ENCODE measurements around the gene CTBP2. TPM values are rescaled to one million over a fixed set of nuclear protein-coding genes. Genes with fewer than 3 reads are reported as not detected.

CTBP2 gene
- total RNA-seq, 1 donor from 2014 or later = 73.0 TPM

- H3K4me3 ChIP-seq = no peak overlapping the region
- no peaks in the 10 kb centered on the region for H3K9me3 ChIP-seq
- TF ChIP-seq CTCF (IDR thresholded peaks at IDR 0.05) = no peak
- DNase-seq (peak; percentile 48), ATAC-seq (peak; percentile 18 to 26)
- H3K4me1 ChIP-seq = peaks cover 41% of the 10 kb centered on the region
- H3K27me3 ChIP-seq (ENCODE audit: low read depth) = no peaks in the 10 kb centered on the region
- H3K36me3 ChIP-seq = peaks cover 89% of the 10 kb centered on the region
- H3K27ac ChIP-seq = peak overlapping the region; percentile 44
- intact Hi-C loops (cut with DNase I) = no loop called here
Measured at GRCh38 chr10:124999433-125000365, 160.7 kb downstream of the CTBP2 start.

- peak; percentile 31 for DNase-seq
- TF ChIP-seq CTCF (IDR thresholded peaks at IDR 0.05) = no peak
Measured at GRCh38 chr10:124998624-124999291, 161.6 kb downstream of the CTBP2 start.

GRCh38 chr10:124997771-124998623, 162.4 kb downstream of the CTBP2 start:
- Histone ChIP-seq H3K36me3 (peaks cover 92% of the 10 kb centered on the region), H3K4me3 (no peak overlapping the region), H3K9me3 (no peaks in the 10 kb centered on the region), H3K4me1 (peaks cover 41% of the 10 kb centered on the region), H3K27ac (no peak overlapping the region), H3K27me3 (ENCODE audit: low read depth) (no peaks in the 10 kb centered on the region)
- ATAC-seq (no peak), DNase-seq (peak; percentile 37)
- intact Hi-C loops (cut with DNase I) = no loop called here
- TF ChIP-seq CTCF (IDR thresholded peaks at IDR 0.05) = no peak

More at GRCh38 chr10:124998624-124999291, 161.6 kb downstream of the CTBP2 start:
- Histone ChIP-seq H3K27ac (peak overlapping the region; percentile 44), H3K27me3 (ENCODE audit: low read depth) (no peaks in the 10 kb centered on the region), H3K4me3 (no peak overlapping the region), H3K9me3 (no peaks in the 10 kb centered on the region), H3K36me3 (peaks cover 92% of the 10 kb centered on the region), H3K4me1 (peaks cover 41% of the 10 kb centered on the region)
- no peak for ATAC-seq
- intact Hi-C loops (cut with DNase I) = no loop called here

GRCh38 chr10:124997306-124997705, 163.1 kb downstream of the CTBP2 start:
- H3K27ac ChIP-seq = no peak overlapping the region
- no peaks in the 10 kb centered on the region for H3K27me3 ChIP-seq (ENCODE audit: low read depth)
- no peaks in the 10 kb centered on the region for H3K9me3 ChIP-seq
- intact Hi-C loops (cut with DNase I) = no loop called here
- peaks cover 37% of the 10 kb centered on the region for H3K4me1 ChIP-seq
- H3K36me3 ChIP-seq = peaks cover 92% of the 10 kb centered on the region
- TF ChIP-seq CTCF (IDR thresholded peaks at IDR 0.05) = no peak
- H3K4me3 ChIP-seq = no peak overlapping the region
- DNase-seq = peak; percentile 34
- ATAC-seq = no peak

- peak; percentile 42 for DNase-seq
- ATAC-seq = no peak
- no peaks in the 10 kb centered on the region for H3K27me3 ChIP-seq (ENCODE audit: low read depth)
- no peak overlapping the region for H3K4me3 ChIP-seq
- intact Hi-C loops (cut with DNase I) = no loop called here
- no peak for TF ChIP-seq CTCF (IDR thresholded peaks at IDR 0.05)
- H3K36me3 ChIP-seq = peaks cover 92% of the 10 kb centered on the region
- peaks cover 33% of the 10 kb centered on the region for H3K4me1 ChIP-seq
- H3K27ac ChIP-seq = no peak overlapping the region
- no peaks in the 10 kb centered on the region for H3K9me3 ChIP-seq
Measured at GRCh38 chr10:124996854-124997215, 163.5 kb downstream of the CTBP2 start.

Measured in lower lobe of right lung (tissue), 2 donors.